Activated CD8-positive, alpha-beta memory T cell treated with anti-CD3 and anti-CD28 coated beads, Interleukin-2, amount 50 U/mL, for 48 hours (primary cell): Measurements from ENCODE around the gene ANKRD13D.

Experiments
- DNase-seq: peaks from one replicate; pipeline ENCODE4 v3.0.0-alpha.2; 2020

The ANKRD13D gene

GRCh38 chr11:67289226-67289650 is at the start of gene ANKRD13D:
TSS of gene ANKRD13D (plus strand) at chr11:67289303. CDS start at chr11:67289461, 158 bp downstream.
- DNase-seq, result no peak

- peak; percentile 93 for DNase-seq
Measured at GRCh38 chr11:67239783-67240575, 49.1 kb upstream of the ANKRD13D start.

- DNase-seq, result peak; percentile 87
Measured at GRCh38 chr11:67240576-67241389, 48.3 kb upstream of the ANKRD13D start.

GRCh38 chr11:67242548-67242947 is 46.6 kb upstream of the ANKRD13D start:
- no peak for DNase-seq

GRCh38 chr11:67243051-67243450 is 46.1 kb upstream of the ANKRD13D start:
- no peak for DNase-seq

GRCh38 chr11:67245046-67245445 is 44.1 kb upstream of the ANKRD13D start:
- no peak for DNase-seq

- no peak for DNase-seq
Measured at GRCh38 chr11:67247946-67248550, 41.1 kb upstream of the ANKRD13D start.

- no peak for DNase-seq
Measured at GRCh38 chr11:67248653-67249052, 40.5 kb upstream of the ANKRD13D start.

- DNase-seq, result no peak
Measured at GRCh38 chr11:67250059-67251043, 38.8 kb upstream of the ANKRD13D start.

GRCh38 chr11:67251841-67252240 is 37.3 kb upstream of the ANKRD13D start:
- no peak for DNase-seq

- DNase-seq, result no peak
Measured at GRCh38 chr11:67252831-67253239, 36.3 kb upstream of the ANKRD13D start.

- DNase-seq, result no peak
Measured at GRCh38 chr11:67253872-67254624, 35.1 kb upstream of the ANKRD13D start.

- DNase-seq, result no peak
Measured at GRCh38 chr11:67254798-67255197, 34.3 kb upstream of the ANKRD13D start.

GRCh38 chr11:67255353-67255752 is 33.8 kb upstream of the ANKRD13D start:
- DNase-seq, result no peak

GRCh38 chr11:67255864-67256263 is 33.2 kb upstream of the ANKRD13D start:
- DNase-seq, result no peak

GRCh38 chr11:67256477-67257135 is 32.5 kb upstream of the ANKRD13D start:
- DNase-seq, result no peak

GRCh38 chr11:67260406-67260805 is 28.7 kb upstream of the ANKRD13D start:
- no peak for DNase-seq

- peak; percentile 86 for DNase-seq
Measured at GRCh38 chr11:67260885-67261639, 28.0 kb upstream of the ANKRD13D start.

GRCh38 chr11:67261640-67261945 is 27.5 kb upstream of the ANKRD13D start:
- DNase-seq, result no peak

GRCh38 chr11:67261946-67262681 is 27.0 kb upstream of the ANKRD13D start:
- DNase-seq, result no peak
